Duodenal mucosa (tissue), 2 donors: ENCODE data around the gene LOXHD1.

Source experiments
- H3K27ac ChIP-seq: one replicate; pipeline ENCODE4 v1.7.0; 2013; ENCODE audit warnings: low read depth, low read length
- H3K27me3 ChIP-seq, 2 donors: one replicate each; pipeline ENCODE4 v1.7.0; 2013; ENCODE audit warnings: low read length in 2 of 2, control low read depth in 1 of 2; ENCODE audit not compliant: insufficient read depth in 2 of 2, control insufficient read depth in 1 of 2
- H3K36me3 ChIP-seq, 2 donors: one replicate each; pipeline ENCODE4 v1.7.0; 2013; ENCODE audit warnings: low read length in 2 of 2, control low read depth in 1 of 2; ENCODE audit not compliant: insufficient read depth in 2 of 2, control insufficient read depth in 1 of 2
- H3K4me1 ChIP-seq, 2 donors: one replicate each; pipeline ENCODE4 v1.7.0; 2013; ENCODE audit warnings: low read length in 2 of 2, control low read depth in 1 of 2; ENCODE audit not compliant: insufficient read depth in 2 of 2, control insufficient read depth in 1 of 2
- H3K4me3 ChIP-seq, 2 donors: one replicate each; pipeline ENCODE4 v1.7.0; 2013; ENCODE audit warnings: low read length in 2 of 2, low read depth in 1 of 2
- H3K9ac ChIP-seq, 2 donors: one replicate each; pipeline ENCODE4 v1.7.0; 2013; ENCODE audit warnings: low read length in 2 of 2, low read depth in 1 of 2
- H3K9me3 ChIP-seq, 2 donors: one replicate each; pipeline ENCODE4 v1.7.0; 2013; ENCODE audit warnings: low read length in 2 of 2, control low read depth in 1 of 2; ENCODE audit not compliant: control insufficient read depth in 1 of 2

LOXHD1 gene

DNA sequence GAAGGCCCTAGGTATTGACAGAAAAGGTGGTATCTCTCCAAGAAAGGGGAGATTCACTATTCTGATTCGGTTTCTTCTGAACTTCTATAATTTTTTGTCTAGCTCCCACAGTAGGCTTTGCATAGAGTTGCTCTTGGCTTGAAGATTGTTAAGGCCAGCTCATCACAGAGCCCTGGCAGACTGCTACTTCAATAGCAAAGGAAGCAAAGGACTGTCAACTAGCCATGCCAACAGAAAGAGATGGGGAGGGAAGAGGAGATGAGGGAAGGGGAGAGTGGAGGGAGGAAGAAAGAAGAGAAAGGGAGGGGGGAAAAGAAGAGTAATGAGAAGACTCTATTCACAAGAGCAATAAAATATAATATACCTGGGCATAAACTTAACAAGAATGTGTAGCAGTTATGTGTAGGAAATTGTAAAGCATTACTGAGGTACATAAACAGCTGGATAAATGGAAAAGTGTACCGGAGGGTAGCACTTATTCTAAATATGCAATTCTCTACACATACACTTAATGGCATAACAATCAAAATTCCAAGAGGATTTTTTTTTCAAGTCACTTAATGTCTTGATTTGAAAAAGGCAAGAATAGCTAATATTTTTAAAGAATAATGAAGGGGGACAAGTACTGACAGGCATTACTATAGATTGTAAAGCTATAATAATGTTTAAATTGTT lies 102.5 kb downstream of the LOXHD1 start:
- no peak overlapping the region for H3K27ac ChIP-seq
- no peak overlapping the region for H3K9ac ChIP-seq
- H3K9me3 ChIP-seq: no peaks in the 10 kb centered on the region
- no peaks in the 10 kb centered on the region for H3K36me3 ChIP-seq
- H3K4me3 ChIP-seq: no peak overlapping the region
- H3K27me3 ChIP-seq: no peaks in the 10 kb centered on the region
- H3K4me1 ChIP-seq: no peaks in the 10 kb centered on the region

- Histone ChIP-seq H3K36me3 (no peaks in the 10 kb centered on the region), H3K27me3 (no peaks in the 10 kb centered on the region), H3K9me3 (no peaks in the 10 kb centered on the region), H3K4me1 (no peaks in the 10 kb centered on the region), H3K27ac (no peak overlapping the region), H3K9ac (no peak overlapping the region), H3K4me3 (no peak overlapping the region)
Observed at GRCh38 chr18:46550609-46551008, 106.4 kb downstream of the LOXHD1 start.

- H3K4me1 ChIP-seq: no peaks in the 10 kb centered on the region
- H3K4me3 ChIP-seq: no peak overlapping the region
- H3K9ac ChIP-seq: no peak overlapping the region
- H3K27me3 ChIP-seq: no peaks in the 10 kb centered on the region
- H3K27ac ChIP-seq: no peak overlapping the region
- H3K9me3 ChIP-seq: no peaks in the 10 kb centered on the region
- H3K36me3 ChIP-seq: no peaks in the 10 kb centered on the region
Observed at GRCh38 chr18:46547520-46547919, 109.5 kb downstream of the LOXHD1 start.

GRCh38 chr18:46546111-46546640 lies 110.8 kb downstream of the LOXHD1 start:
- H3K9ac ChIP-seq: no peak overlapping the region

GRCh38 chr18:46542545-46542944 lies 114.5 kb downstream of the LOXHD1 start:
- Histone ChIP-seq H3K4me3 (no peak overlapping the region), H3K9ac (no peak overlapping the region), H3K27ac (no peak overlapping the region), H3K27me3 (no peaks in the 10 kb centered on the region), H3K9me3 (no peaks in the 10 kb centered on the region), H3K36me3 (no peaks in the 10 kb centered on the region), H3K4me1 (no peaks in the 10 kb centered on the region)

More at GRCh38 chr18:46546111-46546640, 110.8 kb downstream of the LOXHD1 start:
- Histone ChIP-seq H3K27me3 (no peaks in the 10 kb centered on the region), H3K4me1 (no peaks in the 10 kb centered on the region), H3K9me3 (no peaks in the 10 kb centered on the region), H3K4me3 (no peak overlapping the region), H3K36me3 (no peaks in the 10 kb centered on the region), H3K27ac (no peak overlapping the region)

DNA sequence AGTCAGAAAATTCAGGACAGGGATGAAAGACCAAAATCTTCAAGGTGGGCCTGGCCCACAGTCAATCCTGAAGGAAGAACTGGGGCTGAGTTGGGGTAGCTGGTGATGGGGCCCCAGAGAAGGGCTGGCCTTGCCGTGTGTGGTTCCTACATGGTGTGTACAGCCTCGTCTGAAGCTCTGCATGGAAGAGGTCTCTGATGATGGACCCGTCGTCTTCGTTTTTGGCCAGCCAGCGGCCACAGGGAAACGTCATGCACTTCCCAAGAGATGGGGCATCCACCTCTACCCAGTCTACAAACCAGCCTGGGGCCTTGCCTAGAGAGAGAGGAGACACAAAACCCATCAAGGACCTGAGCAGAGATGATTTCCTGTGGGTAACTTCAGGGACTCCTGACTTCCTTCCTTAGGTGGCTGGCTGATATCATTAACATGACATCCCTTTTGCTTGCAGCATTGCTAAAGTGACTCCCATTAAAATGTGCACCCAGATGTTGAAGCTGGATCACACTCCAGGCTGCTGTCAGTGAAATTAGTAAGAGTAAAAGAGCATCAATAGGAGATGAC lies 115.3 kb downstream of the LOXHD1 start:
- H3K4me3 ChIP-seq: no peak overlapping the region
- no peaks in the 10 kb centered on the region for H3K9me3 ChIP-seq
- H3K36me3 ChIP-seq: no peaks in the 10 kb centered on the region
- H3K9ac ChIP-seq: no peak overlapping the region
- no peaks in the 10 kb centered on the region for H3K4me1 ChIP-seq
- no peak overlapping the region for H3K27ac ChIP-seq
- no peaks in the 10 kb centered on the region for H3K27me3 ChIP-seq

- H3K27ac ChIP-seq: no peak overlapping the region
- no peaks in the 10 kb centered on the region for H3K9me3 ChIP-seq
- no peaks in the 10 kb centered on the region for H3K4me1 ChIP-seq
- H3K36me3 ChIP-seq: no peaks in the 10 kb centered on the region
- no peak overlapping the region for H3K9ac ChIP-seq
- H3K4me3 ChIP-seq: no peak overlapping the region
- no peaks in the 10 kb centered on the region for H3K27me3 ChIP-seq
Observed at GRCh38 chr18:46538376-46538775, 118.6 kb downstream of the LOXHD1 start.

- no peak overlapping the region for H3K4me3 ChIP-seq
- no peaks in the 10 kb centered on the region for H3K36me3 ChIP-seq
- H3K9ac ChIP-seq: no peak overlapping the region
- H3K27me3 ChIP-seq: no peaks in the 10 kb centered on the region
- no peaks in the 10 kb centered on the region for H3K9me3 ChIP-seq
- H3K4me1 ChIP-seq: no peaks in the 10 kb centered on the region
- no peak overlapping the region for H3K27ac ChIP-seq
Observed at GRCh38 chr18:46536215-46536874, 120.7 kb downstream of the LOXHD1 start.

GRCh38 chr18:46531482-46531881 lies 125.5 kb downstream of the LOXHD1 start:
- Histone ChIP-seq H3K27me3 (no peaks in the 10 kb centered on the region), H3K4me1 (no peaks in the 10 kb centered on the region), H3K27ac (no peak overlapping the region), H3K4me3 (no peak overlapping the region), H3K9me3 (no peaks in the 10 kb centered on the region), H3K36me3 (no peaks in the 10 kb centered on the region), H3K9ac (no peak overlapping the region)

- Histone ChIP-seq H3K9me3 (no peaks in the 10 kb centered on the region), H3K36me3 (no peaks in the 10 kb centered on the region), H3K27me3 (no peaks in the 10 kb centered on the region), H3K4me3 (no peak overlapping the region), H3K27ac (no peak overlapping the region), H3K9ac (no peak overlapping the region), H3K4me1 (no peaks in the 10 kb centered on the region)
Observed at GRCh38 chr18:46528037-46528436, 129.0 kb downstream of the LOXHD1 start.
